ENCODE data around the gene ITK. TPM values are rescaled to one million over a fixed set of nuclear protein-coding genes. Genes with fewer than 3 reads are reported as not detected.
"Not testable (repeated sequence)": the region's sequence is repeated elsewhere in the genome, so short reads cannot be mapped to it uniquely, and the experiment has no call there.

Gene ITK
- total RNA-seq, 5 donors from 2014 or later (not counting 1 experiment from before 2014, with no cell fraction given): 286 to 466 (median 338) TPM

DNA sequence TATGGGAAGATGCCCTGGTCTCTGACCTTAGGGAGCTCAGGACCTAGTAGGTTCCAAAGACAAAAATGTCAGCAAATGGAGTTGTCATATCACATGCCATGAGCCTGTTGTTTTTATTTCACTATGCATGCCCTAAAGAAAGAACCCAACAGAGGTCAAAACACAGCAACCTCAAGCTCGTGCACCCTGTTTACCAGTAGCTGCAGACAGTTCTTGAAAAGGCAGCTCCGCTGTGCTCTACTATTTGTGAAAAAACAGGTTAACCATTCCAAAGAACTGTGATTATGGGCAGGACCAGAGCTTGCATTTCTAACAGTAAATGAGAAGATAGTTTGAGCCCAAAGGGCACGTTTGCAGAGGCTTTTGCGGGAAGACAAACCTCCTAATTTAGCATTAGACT lies 22.8 kb downstream of the ITK start:
- CTCF ChIA-PET: interaction anchor here (0.7 to 1.1 kb wide), 5 partner anchors 14 to 658 kb away, joined by 3 to 4 read pairs (median 3); no protein-coding TSS in a partner anchor
- POLR2A ChIA-PET: interaction anchor here (0.9 to 1.3 kb wide), 6 partner anchors 13 to 60 kb away, joined by 3 to 8 read pairs (median 4); partner anchors contain the start of gene MED7 (in 1 of the 2)
- 18% methylated on average over 2 of the region's 4 CpGs for WGBS (ENCODE audit: insufficient coverage)
- no peaks in the 10 kb centered on the region for H3K27me3 ChIP-seq (replicated peaks in 1 of 2; ENCODE audit: control insufficient read depth in 2 of 2, extremely low read depth in 1 of 2, insufficient read depth in 2 of 2, low read length in 1 of 2)
- H3K9me3 Mint-ChIP-seq: peaks cover 0 to 7% (median 3%) of the 10 kb centered on the region in 3 donors
- H3K27ac Mint-ChIP-seq: peak overlapping the region; percentile 93 to 94
- DNase-seq: peak in 21 of 35 experiments; percentile 20 to 76 (median 42)
- no peaks in the 10 kb centered on the region for H3K27me3 Mint-ChIP-seq
- H3K4me1 ChIP-seq (ENCODE audit: control insufficient read depth in 1 of 2, extremely low read depth in 1 of 2, insufficient read depth in 2 of 2, low read length in 2 of 2): peaks cover 71 to 74% of the 10 kb centered on the region in 2 experiments
- peak; percentile 51 to 75 (median 74) for ATAC-seq (replicated peaks in 1 of 4)
- H3K4me1 Mint-ChIP-seq: peaks cover 89 to 91% (median 89%) of the 10 kb centered on the region in 3 donors
- no peaks in the 10 kb centered on the region for H3K9me3 ChIP-seq
- H3K36me3 ChIP-seq (ENCODE audit: control insufficient read depth in 2 of 2, extremely low read depth in 1 of 2, insufficient read depth in 1 of 2, low read length in 1 of 2): peaks cover 5 to 41% of the 10 kb centered on the region in 2 donors
- H3K4me3 ChIP-seq (ENCODE audit: control insufficient read depth in 1 of 2, extremely low read depth in 1 of 2, low read length in 1 of 2): peak overlapping the region in 1 of 2 donors; percentile 42
- H3K36me3 Mint-ChIP-seq: peaks cover 67% of the 10 kb centered on the region
- H3K4me3 Mint-ChIP-seq: peak overlapping the region; percentile 39 to 65 (median 62)
- H3K27ac ChIP-seq (ENCODE audit: low read length): peak overlapping the region; percentile 88

DNA sequence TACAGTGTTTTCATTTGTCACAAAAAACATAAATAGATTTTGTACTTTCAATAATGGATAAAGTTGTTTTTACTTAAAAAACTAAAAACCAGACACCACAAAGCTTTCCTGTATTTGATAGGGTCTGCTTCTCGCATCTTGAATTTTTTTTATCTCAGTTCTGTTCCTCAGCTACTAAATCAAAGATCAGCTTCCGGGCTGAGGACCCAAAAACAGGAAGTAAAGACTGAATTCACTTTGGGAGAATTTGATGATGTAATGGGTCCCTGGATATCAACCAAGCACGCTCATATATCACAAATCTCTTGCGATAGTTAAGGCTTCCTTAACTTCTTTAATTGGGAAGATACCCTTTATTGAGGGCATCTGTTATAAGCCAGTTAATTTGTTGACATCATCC lies 24.1 kb downstream of the ITK start:
- ATAC-seq (replicated peaks in 1 of 4): peak; percentile 32 to 69 (median 46)
- ChIA-PET POLR2A (interaction anchor here (0.6 to 1.7 kb wide), 8 partner anchors 11 to 37 kb away, joined by 3 to 7 read pairs (median 4); partner anchors contain the start of gene ITK (in 1 of the 2)), CTCF (interaction anchor here in 1 of 2 donors (0.7 to 2.0 kb wide), 3 partner anchors 23 to 99 kb away, joined by 3 to 5 read pairs (median 5); partner anchors contain the start of gene MED7)
- H3K4me3 Mint-ChIP-seq: peak overlapping the region; percentile 24 to 65 (median 62)
- no peaks in the 10 kb centered on the region for H3K27me3 Mint-ChIP-seq
- DNase-seq: peak in 10 of 35 experiments; percentile 17 to 74 (median 46)
- Histone ChIP-seq H3K27ac (ENCODE audit: low read length) (peak overlapping the region; percentile 88), H3K36me3 (ENCODE audit: control insufficient read depth in 2 of 2, extremely low read depth in 1 of 2, insufficient read depth in 1 of 2, low read length in 1 of 2) (peaks cover 5 to 45% of the 10 kb centered on the region in 2 donors), H3K27me3 (replicated peaks in 1 of 2; ENCODE audit: control insufficient read depth in 2 of 2, extremely low read depth in 1 of 2, insufficient read depth in 2 of 2, low read length in 1 of 2) (no peaks in the 10 kb centered on the region), H3K4me1 (ENCODE audit: control insufficient read depth in 1 of 2, extremely low read depth in 1 of 2, insufficient read depth in 2 of 2, low read length in 2 of 2) (peaks cover 66 to 74% of the 10 kb centered on the region in 2 experiments), H3K4me3 (ENCODE audit: control insufficient read depth in 1 of 2, extremely low read depth in 1 of 2, low read length in 1 of 2) (no peak overlapping the region), H3K9me3 (no peaks in the 10 kb centered on the region)
- H3K36me3 Mint-ChIP-seq: peaks cover 68% of the 10 kb centered on the region
- H3K9me3 Mint-ChIP-seq: peaks cover 0 to 7% (median 3%) of the 10 kb centered on the region in 3 donors
- peaks cover 83 to 90% (median 89%) of the 10 kb centered on the region in 3 donors for H3K4me1 Mint-ChIP-seq
- WGBS (ENCODE audit: insufficient coverage): no CpG with 5 or more reads among the region's 4 CpGs
- peak overlapping the region; percentile 93 to 94 for H3K27ac Mint-ChIP-seq

DNA sequence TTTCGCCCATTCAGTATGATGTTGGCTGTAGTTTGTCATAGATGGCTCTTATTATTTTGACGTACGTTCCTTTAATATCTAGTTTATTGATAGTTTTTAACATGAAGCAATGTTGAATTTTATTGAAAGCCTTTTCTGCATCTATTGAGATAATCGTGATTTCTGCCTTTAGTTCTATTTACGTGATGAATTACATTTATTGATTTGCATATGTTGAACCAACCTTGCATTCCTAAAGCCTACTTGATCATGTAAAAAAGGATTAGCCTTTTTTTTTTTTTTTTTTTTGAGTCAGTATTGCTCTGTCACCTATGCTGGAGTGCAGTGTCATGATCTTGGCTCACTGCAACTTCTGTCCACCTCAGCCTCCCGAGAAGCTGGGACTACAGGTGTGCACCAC lies 25.1 kb downstream of the ITK start:
- ChIA-PET CTCF (interaction anchor here in 1 of 2 donors (0.7 to 2.0 kb wide), 4 partner anchors 9 to 63 kb away, joined by 3 to 5 read pairs (median 4); partner anchors contain the start of gene MED7), POLR2A (interaction anchor here (0.5 to 1.7 kb wide), 7 partner anchors 12 to 102 kb away, joined by 3 to 7 read pairs (median 4); no protein-coding TSS in a partner anchor)
- peaks cover 0 to 43% of the 10 kb centered on the region in 2 donors for H3K36me3 ChIP-seq (ENCODE audit: control insufficient read depth in 2 of 2, extremely low read depth in 1 of 2, insufficient read depth in 1 of 2, low read length in 1 of 2)
- no peaks in the 10 kb centered on the region for H3K27me3 ChIP-seq (replicated peaks in 1 of 2; ENCODE audit: control insufficient read depth in 2 of 2, extremely low read depth in 1 of 2, insufficient read depth in 2 of 2, low read length in 1 of 2)
- WGBS (ENCODE audit: insufficient coverage): 100% methylated on average over 1 of the region's 6 CpGs
- no peaks in the 10 kb centered on the region for H3K9me3 ChIP-seq
- no peaks in the 10 kb centered on the region for H3K27me3 Mint-ChIP-seq
- peak overlapping the region in 1 of 3 donors; percentile 70 for H3K4me3 Mint-ChIP-seq
- DNase-seq (no peak), ATAC-seq (replicated peaks in 1 of 4) (no peak)
- H3K4me1 Mint-ChIP-seq: peaks cover 84 to 88% (median 86%) of the 10 kb centered on the region in 3 donors
- peaks cover 60 to 72% of the 10 kb centered on the region in 2 experiments for H3K4me1 ChIP-seq (ENCODE audit: control insufficient read depth in 1 of 2, extremely low read depth in 1 of 2, insufficient read depth in 2 of 2, low read length in 2 of 2)
- H3K9me3 Mint-ChIP-seq: peaks cover 0 to 7% (median 3%) of the 10 kb centered on the region in 3 donors
- no peak overlapping the region for H3K4me3 ChIP-seq (ENCODE audit: control insufficient read depth in 1 of 2, extremely low read depth in 1 of 2, low read length in 1 of 2)
- peak overlapping the region; percentile 75 to 82 for H3K27ac Mint-ChIP-seq
- peak overlapping the region; percentile 88 for H3K27ac ChIP-seq (ENCODE audit: low read length)
- peaks cover 69% of the 10 kb centered on the region for H3K36me3 Mint-ChIP-seq

DNA sequence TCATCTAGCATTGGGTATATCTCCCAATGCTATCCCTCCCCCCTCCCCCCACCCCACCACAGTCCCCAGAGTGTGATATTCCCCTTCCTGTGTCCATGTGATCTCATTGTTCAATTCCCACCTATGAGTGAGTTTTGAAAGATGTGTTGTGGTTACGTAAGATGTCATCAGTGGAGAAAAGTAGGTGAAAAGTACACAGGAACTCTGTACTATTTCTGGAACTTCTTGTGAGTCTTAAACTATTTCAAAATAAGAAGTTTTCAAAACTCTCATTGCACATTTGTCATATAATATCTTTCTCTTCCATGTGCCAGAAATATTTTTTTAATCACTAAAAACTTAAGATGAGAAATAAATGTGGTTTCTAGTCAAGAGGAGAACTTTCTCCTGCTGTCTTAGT lies 30.0 kb downstream of the ITK start:
- ATAC-seq (replicated peaks in 1 of 4): peak in 1 of 4 experiments; percentile 68
- Histone ChIP-seq H3K27ac (ENCODE audit: low read length) (peak overlapping the region; percentile 76), H3K4me1 (ENCODE audit: control insufficient read depth in 1 of 2, extremely low read depth in 1 of 2, insufficient read depth in 2 of 2, low read length in 2 of 2) (peaks cover 62 to 84% of the 10 kb centered on the region in 2 experiments)

DNA sequence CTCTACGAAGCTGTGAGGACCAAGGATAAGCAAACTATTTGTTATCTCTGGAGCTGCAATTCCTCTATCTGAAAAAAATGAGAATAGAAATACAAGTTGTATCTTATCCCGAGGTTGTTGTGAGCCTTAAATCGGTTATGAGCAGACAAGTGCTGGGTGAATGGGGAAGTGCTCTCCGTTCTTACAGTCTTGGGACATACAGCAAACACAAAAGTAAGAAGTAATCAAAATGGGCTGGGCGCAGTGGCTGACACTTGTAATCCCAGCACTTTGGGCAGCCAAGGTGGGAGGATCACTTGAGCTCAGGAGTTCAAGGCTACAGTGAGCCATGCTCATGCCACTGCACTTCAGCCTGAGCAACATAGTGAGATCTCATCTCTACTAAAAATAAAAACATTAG lies 31.7 kb downstream of the ITK start:
- no peak for DNase-seq
- Mint-ChIP-seq H3K27ac (peak overlapping the region; percentile 94 to 95), H3K4me3 (peak overlapping the region in 2 of 3 donors; percentile 7 to 60), H3K27me3 (no peaks in the 10 kb centered on the region), H3K36me3 (peaks cover 90% of the 10 kb centered on the region), H3K4me1 (peaks cover 94 to 97% (median 96%) of the 10 kb centered on the region in 3 donors), H3K9me3 (no peaks in the 10 kb centered on the region)
- WGBS (ENCODE audit: insufficient coverage): 100% methylated on average over 3 of the region's 5 CpGs
- Histone ChIP-seq H3K4me3 (ENCODE audit: control insufficient read depth in 1 of 2, extremely low read depth in 1 of 2, low read length in 1 of 2) (peak overlapping the region in 1 of 2 donors; percentile 5), H3K27me3 (replicated peaks in 1 of 2; ENCODE audit: control insufficient read depth in 2 of 2, extremely low read depth in 1 of 2, insufficient read depth in 2 of 2, low read length in 1 of 2) (no peaks in the 10 kb centered on the region), H3K27ac (ENCODE audit: low read length) (peak overlapping the region; percentile 76), H3K9me3 (no peaks in the 10 kb centered on the region), H3K36me3 (ENCODE audit: control insufficient read depth in 2 of 2, extremely low read depth in 1 of 2, insufficient read depth in 1 of 2, low read length in 1 of 2) (peaks cover 11 to 92% of the 10 kb centered on the region in 2 donors), H3K4me1 (ENCODE audit: control insufficient read depth in 1 of 2, extremely low read depth in 1 of 2, insufficient read depth in 2 of 2, low read length in 2 of 2) (peaks cover 71 to 90% of the 10 kb centered on the region in 2 experiments)
- POLR2A ChIA-PET: interaction anchor here (0.5 to 1.0 kb wide), 3 partner anchors 16 to 163 kb away, joined by 3 to 4 read pairs (median 3); no protein-coding TSS in a partner anchor
- CTCF ChIA-PET: interaction anchor here (0.6 to 1.3 kb wide), 3 partner anchors 14 to 100 kb away, joined by 3 read pairs; no protein-coding TSS in a partner anchor
- ATAC-seq (replicated peaks in 1 of 4): no peak

More for the DNA sequence above, 30.0 kb downstream of the ITK start:
- H3K27me3 Mint-ChIP-seq; H3K27me3 ChIP-seq (replicated peaks in 1 of 2; ENCODE audit: control insufficient read depth in 2 of 2, extremely low read depth in 1 of 2, insufficient read depth in 2 of 2, low read length in 1 of 2); POLR2A ChIA-PET; H3K9me3 Mint-ChIP-seq; H3K9me3 ChIP-seq; H3K4me3 ChIP-seq (ENCODE audit: control insufficient read depth in 1 of 2, extremely low read depth in 1 of 2, low read length in 1 of 2): not testable (repeated sequence)
- WGBS (ENCODE audit: insufficient coverage): no CpG with 5 or more reads among the region's 1 CpG
- H3K4me3 Mint-ChIP-seq: peak overlapping the region in 2 of 3 donors; percentile 14 to 38
- H3K4me1 Mint-ChIP-seq: peaks cover 94% of the 10 kb centered on the region in 3 donors
- peak in 1 of 35 experiments; percentile 68 for DNase-seq
- CTCF ChIA-PET: interaction anchor here in 1 of 2 donors (0.6 kb wide), 1 partner anchor 60 kb away, joined by 3 read pairs; no protein-coding TSS in a partner anchor
- H3K36me3 Mint-ChIP-seq: peaks cover 88% of the 10 kb centered on the region
- H3K36me3 ChIP-seq (ENCODE audit: control insufficient read depth in 2 of 2, extremely low read depth in 1 of 2, insufficient read depth in 1 of 2, low read length in 1 of 2): peaks cover 1 to 78% of the 10 kb centered on the region in 2 donors
- H3K27ac Mint-ChIP-seq: peak overlapping the region; percentile 94 to 95
